Kidney epithelial cell (primary cell): ENCODE data around the gene SUB1. TPM values are rescaled to one million over a fixed set of nuclear protein-coding genes. Genes with fewer than 3 reads are reported as not detected.

ENCODE experiments used
- DNase-seq: peaks from one replicate; pipeline ENCODE4 v3.0.0-alpha.2; 2010; ENCODE audit warnings: low read depth
- H3K27me3 ChIP-seq: 2 replicates; pipeline ENCODE4 v1.6.0; 2011; ENCODE audit warnings: low read length; ENCODE audit not compliant: control insufficient read depth, insufficient read depth
- H3K36me3 ChIP-seq: 2 replicates; pipeline ENCODE4 v1.5.1; 2011; ENCODE audit warnings: low read length; ENCODE audit not compliant: control insufficient read depth, insufficient read depth
- H3K4me3 ChIP-seq: 2 replicates; pipeline ENCODE4 v1.5.1; 2011; ENCODE audit warnings: low read depth, mild to moderate bottlenecking, control low read depth, low read length
- total RNA-seq: library from RNA; depleted of rRNA; stranded (reverse); fragments of >200 nt; gene quantifications from 2 replicates; pipeline ENCODE4 v1.2.3, GENCODE V29; 2015
- TF ChIP-seq, protein P1 (sequence below): IDR thresholded peaks from 2 replicates; pipeline ENCODE4 v1.5.1; 2011; ENCODE audit warnings: mild to moderate bottlenecking, moderate library complexity, low read length, control low read depth, inconsistent platforms; ENCODE audit not compliant: insufficient read depth, poor library complexity, severe bottlenecking

SUB1 gene
- total RNA-seq, 1 donor from 2014 or later, result 199 TPM

DNA sequence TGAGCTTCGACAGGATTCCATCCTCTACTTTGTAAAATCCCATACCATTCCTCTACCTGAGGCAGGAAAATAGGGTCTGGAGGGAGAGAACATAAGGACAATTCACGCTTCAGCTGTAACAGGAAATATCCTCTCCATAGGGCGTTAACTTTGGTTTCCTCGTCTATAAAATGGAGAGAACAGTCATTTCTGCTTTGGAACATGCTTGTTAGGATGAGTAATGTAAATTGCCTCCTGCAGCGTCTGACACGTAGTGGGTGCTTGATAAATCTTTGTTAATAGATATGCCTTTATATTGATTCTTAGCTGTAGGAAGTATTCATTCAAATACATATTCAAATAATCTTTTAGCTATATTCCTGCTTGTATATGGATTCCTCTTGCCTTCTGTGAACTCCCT, 711 bp upstream of the SUB1 start:
- no peak overlapping the region for H3K4me3 ChIP-seq
- H3K27me3 ChIP-seq, result no peaks in the 10 kb centered on the region
- H3K36me3 ChIP-seq, result peaks cover 1% of the 10 kb centered on the region
- TF ChIP-seq, protein P1, sequence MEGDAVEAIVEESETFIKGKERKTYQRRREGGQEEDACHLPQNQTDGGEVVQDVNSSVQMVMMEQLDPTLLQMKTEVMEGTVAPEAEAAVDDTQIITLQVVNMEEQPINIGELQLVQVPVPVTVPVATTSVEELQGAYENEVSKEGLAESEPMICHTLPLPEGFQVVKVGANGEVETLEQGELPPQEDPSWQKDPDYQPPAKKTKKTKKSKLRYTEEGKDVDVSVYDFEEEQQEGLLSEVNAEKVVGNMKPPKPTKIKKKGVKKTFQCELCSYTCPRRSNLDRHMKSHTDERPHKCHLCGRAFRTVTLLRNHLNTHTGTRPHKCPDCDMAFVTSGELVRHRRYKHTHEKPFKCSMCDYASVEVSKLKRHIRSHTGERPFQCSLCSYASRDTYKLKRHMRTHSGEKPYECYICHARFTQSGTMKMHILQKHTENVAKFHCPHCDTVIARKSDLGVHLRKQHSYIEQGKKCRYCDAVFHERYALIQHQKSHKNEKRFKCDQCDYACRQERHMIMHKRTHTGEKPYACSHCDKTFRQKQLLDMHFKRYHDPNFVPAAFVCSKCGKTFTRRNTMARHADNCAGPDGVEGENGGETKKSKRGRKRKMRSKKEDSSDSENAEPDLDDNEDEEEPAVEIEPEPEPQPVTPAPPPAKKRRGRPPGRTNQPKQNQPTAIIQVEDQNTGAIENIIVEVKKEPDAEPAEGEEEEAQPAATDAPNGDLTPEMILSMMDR, result no peak
- no peak for DNase-seq

DNA sequence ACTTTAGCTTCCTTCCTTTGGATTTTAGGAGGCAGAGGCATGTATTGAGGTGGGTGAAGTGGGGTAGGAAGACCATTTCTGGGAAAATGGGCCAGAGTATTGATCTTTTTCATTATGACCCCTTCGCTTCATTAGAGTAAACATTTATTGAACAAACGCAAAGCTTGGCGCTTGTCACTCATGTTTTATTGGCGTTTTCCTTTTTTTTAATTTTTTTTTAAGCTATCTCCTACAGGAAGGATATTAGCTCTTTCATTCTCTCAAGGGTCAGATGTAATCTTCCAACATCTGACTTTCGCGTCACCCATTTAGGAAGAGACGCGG, 273 bp upstream of the SUB1 start:
- H3K27me3 ChIP-seq, result no peaks in the 10 kb centered on the region
- TF ChIP-seq, protein P1, result no peak

DNA sequence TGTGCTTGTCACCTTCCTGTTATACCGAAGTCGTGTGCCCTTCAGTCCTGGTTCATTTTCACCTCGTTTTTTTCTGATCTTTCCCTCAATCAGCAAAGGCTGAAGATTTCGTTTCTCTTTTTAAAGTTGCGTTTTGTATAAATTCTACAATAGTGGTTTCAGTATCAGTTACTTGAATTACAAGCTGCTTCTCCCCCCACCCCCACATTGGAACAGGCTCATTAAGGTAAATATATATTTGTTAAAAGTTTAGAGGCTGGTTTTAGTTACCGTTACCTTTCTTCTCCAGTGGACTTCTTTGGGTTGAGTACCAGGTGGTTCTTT, 881 bp downstream of the SUB1 start:
- Histone ChIP-seq H3K27me3 (no peaks in the 10 kb centered on the region), H3K36me3 (peaks cover 1% of the 10 kb centered on the region), H3K4me3 (peak overlapping the region; percentile 74)
- TF ChIP-seq, protein P1, result no peak
- no peak for DNase-seq

More for the DNA sequence above, 273 bp upstream of the SUB1 start:
- no peak for DNase-seq
- H3K4me3 ChIP-seq, result peak overlapping the region; percentile 74
- peaks cover 1% of the 10 kb centered on the region for H3K36me3 ChIP-seq

DNA sequence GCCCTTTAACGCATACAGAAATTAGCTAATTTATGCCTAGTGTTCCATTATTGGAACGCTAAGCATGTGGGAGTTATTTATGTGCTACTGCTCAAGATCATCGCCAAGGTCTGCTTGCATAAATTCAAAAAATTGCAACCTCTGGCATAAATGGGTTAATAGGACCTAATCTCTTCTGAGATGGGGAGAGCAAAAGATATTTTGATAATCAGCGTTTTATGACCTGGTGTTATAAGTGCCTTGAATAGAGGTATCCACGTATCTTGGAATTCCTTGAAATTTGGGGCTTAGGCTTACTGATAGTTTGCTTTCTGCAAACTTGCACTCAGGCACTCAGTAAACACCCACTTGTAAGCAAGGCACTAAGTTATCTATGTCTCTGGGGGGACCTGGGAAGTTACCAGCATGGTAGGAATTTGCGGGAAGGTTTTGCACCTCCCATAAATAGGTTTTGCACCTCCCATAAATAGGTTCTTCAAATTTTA, 1.8 kb downstream of the SUB1 start:
- Histone ChIP-seq H3K4me3 (no peak overlapping the region), H3K36me3 (peaks cover 1% of the 10 kb centered on the region), H3K27me3 (no peaks in the 10 kb centered on the region)
- DNase-seq, result no peak
- TF ChIP-seq, protein P1, result no peak

DNA sequence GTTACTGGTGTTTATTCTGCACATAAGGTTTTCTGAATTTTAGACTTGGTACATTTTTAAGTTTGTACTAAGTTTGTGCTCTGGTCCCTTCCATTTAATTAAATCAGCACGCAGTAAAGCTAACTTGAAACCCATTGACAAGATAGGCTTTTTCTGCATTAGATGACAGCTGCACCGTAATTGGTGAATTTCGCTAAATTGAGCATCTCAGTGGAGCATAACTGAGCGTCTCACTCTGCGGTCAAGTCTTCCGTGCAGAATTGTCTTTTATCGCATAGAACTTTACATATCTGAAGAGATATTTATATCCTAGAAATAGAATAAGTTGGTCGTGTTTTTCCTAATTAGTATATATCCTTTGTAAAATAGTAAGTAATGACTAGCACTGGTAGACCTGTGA, 4.1 kb downstream of the SUB1 start:
- no peak for DNase-seq
- TF ChIP-seq, protein P1, result no peak
- peaks cover 1% of the 10 kb centered on the region for H3K36me3 ChIP-seq
- H3K4me3 ChIP-seq, result no peak overlapping the region
- H3K27me3 ChIP-seq, result no peaks in the 10 kb centered on the region
